Lower lobe of right lung (tissue), 2 donors: ENCODE measurements around the gene SLC38A4. TPM values are rescaled to one million over a fixed set of nuclear protein-coding genes. Genes with fewer than 3 reads are reported as not detected.
A peak's percentile ranks its signal among the peaks of the same experiment; 100 is the strongest.

Source experiments
- ATAC-seq, 2 donors: fragments of 200-7000 bp; cut with Tn5 transposase; one replicate each; pipeline ENCODE4 v1.9.1; 2020 to 2022; ENCODE audit warnings: mild to moderate bottlenecking in 2 of 2, moderate library complexity in 2 of 2
- DNase-seq: peaks from one replicate; pipeline ENCODE4 v3.0.0-alpha.2; 2020
- H3K27ac ChIP-seq: fragments of 200-600 bp; one replicate; pipeline ENCODE4 v1.8.0; 2022
- H3K27me3 ChIP-seq: fragments of 200-600 bp; one replicate; pipeline ENCODE4 v1.8.0; 2022; ENCODE audit warnings: low read depth
- H3K36me3 ChIP-seq: fragments of 200-600 bp; one replicate; pipeline ENCODE4 v1.8.0; 2022; ENCODE audit warnings: mild to moderate bottlenecking
- H3K4me1 ChIP-seq: fragments of 200-600 bp; one replicate; pipeline ENCODE4 v1.8.0; 2022
- H3K4me3 ChIP-seq: fragments of 200-600 bp; one replicate; pipeline ENCODE4 v1.8.0; 2022; ENCODE audit warnings: mild to moderate bottlenecking
- H3K9me3 ChIP-seq: fragments of 200-600 bp; one replicate; pipeline ENCODE4 v1.8.0; 2022
- intact Hi-C: fragments of 100-400 bp; cut with DNase I; formaldehyde crosslinking; loops from one replicate; pipeline ENCODE4 v1.11.0; 2022
- total RNA-seq: library from RNA; stranded (reverse); fragmentation: NEBNext Ultra II Directional; extraction: Animal tissue kit (Norgen Biotek cat#: 25700); gene quantifications from one replicate; pipeline ENCODE4 v1.2.1, GENCODE V29; 2021
- TF ChIP-seq, protein P1 (sequence below): fragments of 200-600 bp; IDR thresholded peaks from one replicate; pipeline ENCODE4 v1.8.0; 2022; ENCODE audit warnings: antibody characterized with exemption, mild to moderate bottlenecking
- donor health status: DM: no; HTN: yes; CAD: no; lungs with severe emphysema.

SLC38A4 gene
- total RNA-seq, 1 donor from 2014 or later, result 1.1 TPM

DNA sequence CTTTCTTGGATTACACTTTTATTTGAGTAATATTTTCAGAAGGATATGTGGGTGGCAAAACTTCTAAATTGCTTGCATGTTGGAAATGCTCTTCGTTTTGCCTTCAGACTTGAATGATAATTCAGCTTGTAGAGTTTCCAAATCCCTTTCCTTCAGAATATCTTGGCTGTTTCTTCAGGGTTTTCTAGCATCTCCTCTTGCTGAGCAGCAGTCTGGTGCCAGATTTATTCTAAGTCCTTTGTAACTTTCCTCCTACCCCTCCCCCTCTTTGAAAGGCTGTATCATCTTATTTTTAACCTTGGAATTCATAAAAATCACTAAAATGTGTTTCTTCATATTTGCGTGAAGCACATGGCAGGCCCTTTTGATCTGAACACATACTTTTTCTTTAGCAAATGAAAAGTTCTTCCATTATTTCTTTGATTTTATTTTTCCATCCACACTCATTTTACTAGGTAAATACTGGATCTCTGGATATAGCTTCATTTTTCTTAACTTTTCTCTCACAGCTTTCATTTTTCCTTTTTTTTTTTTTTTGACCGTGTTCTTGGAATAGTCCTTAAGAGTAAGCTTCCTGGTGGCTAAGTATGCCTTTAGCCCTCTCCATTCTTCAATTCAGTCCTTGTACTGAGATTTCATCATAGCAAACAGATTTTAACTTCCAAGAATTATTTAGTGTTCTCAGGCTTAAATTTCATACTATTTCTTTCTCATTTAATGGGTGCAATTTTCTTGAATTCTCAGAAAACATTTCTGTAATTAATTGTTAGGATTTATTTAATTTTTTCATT lies 102.0 kb downstream of the SLC38A4 start:
- H3K36me3 ChIP-seq, result no peaks in the 10 kb centered on the region
- TF ChIP-seq, protein P1, sequence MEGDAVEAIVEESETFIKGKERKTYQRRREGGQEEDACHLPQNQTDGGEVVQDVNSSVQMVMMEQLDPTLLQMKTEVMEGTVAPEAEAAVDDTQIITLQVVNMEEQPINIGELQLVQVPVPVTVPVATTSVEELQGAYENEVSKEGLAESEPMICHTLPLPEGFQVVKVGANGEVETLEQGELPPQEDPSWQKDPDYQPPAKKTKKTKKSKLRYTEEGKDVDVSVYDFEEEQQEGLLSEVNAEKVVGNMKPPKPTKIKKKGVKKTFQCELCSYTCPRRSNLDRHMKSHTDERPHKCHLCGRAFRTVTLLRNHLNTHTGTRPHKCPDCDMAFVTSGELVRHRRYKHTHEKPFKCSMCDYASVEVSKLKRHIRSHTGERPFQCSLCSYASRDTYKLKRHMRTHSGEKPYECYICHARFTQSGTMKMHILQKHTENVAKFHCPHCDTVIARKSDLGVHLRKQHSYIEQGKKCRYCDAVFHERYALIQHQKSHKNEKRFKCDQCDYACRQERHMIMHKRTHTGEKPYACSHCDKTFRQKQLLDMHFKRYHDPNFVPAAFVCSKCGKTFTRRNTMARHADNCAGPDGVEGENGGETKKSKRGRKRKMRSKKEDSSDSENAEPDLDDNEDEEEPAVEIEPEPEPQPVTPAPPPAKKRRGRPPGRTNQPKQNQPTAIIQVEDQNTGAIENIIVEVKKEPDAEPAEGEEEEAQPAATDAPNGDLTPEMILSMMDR, result no peak
- ATAC-seq (peak; percentile 50 to 68), DNase-seq (no peak)
- H3K4me1 ChIP-seq, result peaks cover 15% of the 10 kb centered on the region
- no peaks in the 10 kb centered on the region for H3K27me3 ChIP-seq
- no peaks in the 10 kb centered on the region for H3K9me3 ChIP-seq
- no peak overlapping the region for H3K4me3 ChIP-seq
- no peak overlapping the region for H3K27ac ChIP-seq
- intact Hi-C loops, result no loop called here

DNA sequence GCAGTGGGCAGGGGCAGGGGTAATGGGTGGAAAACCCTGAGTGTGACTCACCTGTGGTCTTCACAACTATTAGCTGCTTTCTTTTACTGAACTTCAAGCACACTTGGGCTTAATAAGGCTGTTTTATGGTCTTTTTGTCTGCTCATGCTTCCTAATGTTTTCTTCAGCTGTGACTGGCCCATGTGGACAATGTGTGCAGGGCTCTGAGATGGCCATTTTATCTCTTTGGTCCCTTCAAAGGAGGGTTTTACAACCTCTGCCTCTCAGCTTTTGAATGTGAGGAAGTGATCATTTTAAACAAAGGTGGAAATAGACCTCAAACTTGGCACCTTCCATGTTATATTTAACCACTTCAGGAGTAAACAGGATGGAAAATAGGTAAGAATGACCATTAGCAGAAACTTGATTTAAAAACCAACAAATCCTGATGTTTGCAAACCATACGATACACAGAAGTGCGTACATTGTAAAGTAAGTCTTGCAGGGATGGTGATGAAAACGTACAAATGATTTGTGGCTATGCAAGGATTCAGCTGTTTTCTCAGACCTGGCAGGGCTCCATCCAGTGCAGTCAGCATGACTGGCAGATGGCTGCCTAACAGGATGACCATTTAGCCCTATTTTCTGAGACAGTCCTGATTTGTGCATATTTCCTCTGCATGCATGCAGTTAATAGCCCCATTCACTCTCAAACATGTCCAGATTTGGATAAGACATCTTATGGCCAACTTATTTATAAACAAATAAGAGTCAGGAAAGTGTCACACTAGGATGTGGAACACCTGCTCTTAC lies 103.2 kb downstream of the SLC38A4 start:
- ATAC-seq (peak; percentile 13 to 37), DNase-seq (no peak)
- H3K4me3 ChIP-seq, result no peak overlapping the region
- intact Hi-C loops, result no loop called here
- TF ChIP-seq, protein P1, result no peak
- H3K27me3 ChIP-seq, result no peaks in the 10 kb centered on the region
- no peaks in the 10 kb centered on the region for H3K9me3 ChIP-seq
- H3K4me1 ChIP-seq, result peaks cover 15% of the 10 kb centered on the region
- H3K27ac ChIP-seq, result no peak overlapping the region
- H3K36me3 ChIP-seq, result no peaks in the 10 kb centered on the region

DNA sequence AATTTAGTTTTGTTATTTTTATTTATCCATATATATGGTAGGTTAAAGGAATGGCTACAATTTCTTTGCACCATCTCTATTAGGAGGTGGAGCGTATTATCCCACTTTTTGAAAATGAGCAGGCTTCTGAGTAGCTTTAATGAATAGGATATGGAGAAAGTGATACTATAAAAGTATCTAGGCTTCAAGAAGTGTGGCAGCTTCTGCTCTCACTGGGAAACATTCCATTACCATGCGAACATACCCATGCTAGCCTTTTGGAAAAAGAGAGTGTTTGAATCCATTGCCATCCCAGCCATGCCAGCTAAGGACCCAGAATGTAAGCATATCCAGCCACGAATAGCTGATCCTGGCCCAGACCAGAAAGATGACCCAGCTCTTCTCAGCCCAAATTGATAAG lies 107.3 kb downstream of the SLC38A4 start:
- H3K4me1 ChIP-seq, result peaks cover 14% of the 10 kb centered on the region
- no peaks in the 10 kb centered on the region for H3K27me3 ChIP-seq
- TF ChIP-seq, protein P1, result no peak
- ATAC-seq, result no peak
- H3K4me3 ChIP-seq, result no peak overlapping the region
- H3K27ac ChIP-seq, result no peak overlapping the region
- no peak for DNase-seq
- intact Hi-C loops, result no loop called here
- no peaks in the 10 kb centered on the region for H3K36me3 ChIP-seq
- H3K9me3 ChIP-seq, result no peaks in the 10 kb centered on the region

DNA sequence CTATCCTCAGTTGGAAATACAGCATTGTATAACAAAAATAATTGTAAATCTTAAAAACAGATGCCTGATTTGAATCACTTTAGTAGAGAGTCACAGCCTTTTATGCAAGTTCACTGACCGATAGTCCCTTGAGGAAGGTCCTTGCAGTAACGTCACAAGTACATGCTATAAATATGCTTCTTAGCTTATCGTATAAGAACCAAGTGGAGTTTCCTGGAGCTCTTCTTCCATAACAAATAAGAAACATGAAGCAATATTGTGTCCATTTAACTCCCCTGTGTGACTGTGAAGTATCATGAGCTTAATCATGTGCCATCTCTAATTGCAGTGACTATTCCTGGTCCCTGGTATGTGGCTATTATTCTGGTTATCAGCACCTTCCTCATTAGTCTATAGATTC lies 107.9 kb downstream of the SLC38A4 start:
- Histone ChIP-seq H3K4me1 (peaks cover 8% of the 10 kb centered on the region), H3K9me3 (no peaks in the 10 kb centered on the region), H3K36me3 (no peaks in the 10 kb centered on the region), H3K4me3 (no peak overlapping the region), H3K27ac (no peak overlapping the region), H3K27me3 (no peaks in the 10 kb centered on the region)
- DNase-seq, result no peak
- ATAC-seq, result no peak
- TF ChIP-seq, protein P1, result no peak
- intact Hi-C loops, result no loop called here

DNA sequence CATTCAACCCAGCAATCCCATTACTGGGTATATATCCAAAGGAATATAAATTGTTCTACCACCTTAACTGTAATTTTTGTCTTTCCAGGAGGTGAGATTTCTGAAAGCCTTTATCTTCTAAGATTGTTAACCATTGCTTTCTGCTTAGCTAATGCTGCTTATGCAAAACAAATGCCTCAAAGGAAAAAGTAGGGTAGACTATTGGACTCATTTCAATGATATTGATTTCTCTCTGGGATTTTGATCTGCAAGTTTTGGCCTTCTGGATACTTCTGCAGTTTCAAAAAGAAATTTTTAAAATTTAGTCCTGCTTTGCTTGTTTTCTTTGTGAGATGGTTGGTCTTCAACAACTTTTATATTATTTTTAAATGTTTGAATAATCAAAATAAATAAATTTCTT lies 108.6 kb downstream of the SLC38A4 start:
- no peaks in the 10 kb centered on the region for H3K9me3 ChIP-seq
- TF ChIP-seq, protein P1, result no peak
- no peaks in the 10 kb centered on the region for H3K36me3 ChIP-seq
- H3K27ac ChIP-seq, result no peak overlapping the region
- no peak overlapping the region for H3K4me3 ChIP-seq
- ATAC-seq, result no peak
- DNase-seq, result no peak
- intact Hi-C loops, result no loop called here
- H3K27me3 ChIP-seq, result no peaks in the 10 kb centered on the region
- H3K4me1 ChIP-seq, result peaks cover 1% of the 10 kb centered on the region
